SK-N-SH (cell line): ENCODE measurements around the gene RCN1. TPM values are rescaled to one million over a fixed set of nuclear protein-coding genes. Genes with fewer than 3 reads are reported as not detected.

Source experiments
- CTCF ChIA-PET: fragments of 300-600, 350-600 bp; formaldehyde crosslinking; extraction: SDS; loops from one replicate; lab custom pipeline; 2021; lab: Yijun Ruan, JAX
- POLR2A ChIA-PET: fragments of 350-600 bp; sonication (Branson Sonifier 250); formaldehyde crosslinking; extraction: SDS; loops from one replicate; lab custom pipeline; 2020; ENCODE audit warnings: antibody characterized with exemption, inconsistent platforms; lab: Yijun Ruan, JAX
- DNase-seq: peaks from one replicate; pipeline ENCODE4 v3.0.0; 2012
- H2AFZ ChIP-seq: fragments of 200-600 bp; sonication (generic); 2 replicates; pipeline ENCODE4 v1.8.1; 2016; ENCODE audit warnings: antibody characterized with exemption, mild to moderate bottlenecking, low read depth
- H3F3A ChIP-seq: fragments of 200-600 bp; sonication (generic); replicated peaks from 2 replicates; pipeline ENCODE3; 2016; ENCODE audit warnings: antibody characterized with exemption, mild to moderate bottlenecking; ENCODE audit not compliant: insufficient read depth
- H3K27ac ChIP-seq, 2 experiments: fragments of 200-500 bp in 1 of 2; fragments of 200-600 bp in 1 of 2; sonication (Bioruptor generic) in 1 of 2; sonication (generic), shearing (Covaris generic) in 1 of 2; 2 replicates each; pipeline versions ENCODE4 v1.5.1 to v1.6.1; 2014 to 2016; ENCODE audit warnings: low read depth in 2 of 2, inconsistent platforms in 1 of 2, low read length in 1 of 2, mild to moderate bottlenecking in 1 of 2, mixed read lengths in 1 of 2
- H3K27me3 ChIP-seq: fragments of 200-600 bp; sonication (generic), shearing (Covaris generic); 2 replicates; pipeline ENCODE4 v1.6.1; 2016; ENCODE audit warnings: mixed run types; ENCODE audit not compliant: insufficient read depth
- H3K36me3 ChIP-seq, 2 experiments: fragments of 200-500 bp in 1 of 2; fragments of 200-600 bp in 1 of 2; sonication (Bioruptor generic) in 1 of 2; sonication (generic) in 1 of 2; replicated peaks in 1 of 2; 2 replicates each; pipeline versions ENCODE3 to v1.5.1; 2014 to 2016; ENCODE audit warnings: low read length in 1 of 2, mild to moderate bottlenecking in 1 of 2; ENCODE audit not compliant: insufficient read depth in 2 of 2, control insufficient read depth in 1 of 2
- H3K4me1 ChIP-seq, 2 experiments: fragments of 200-500 bp in 1 of 2; fragments of 200-600 bp in 1 of 2; sonication (Bioruptor generic) in 1 of 2; sonication (generic), shearing (Covaris generic) in 1 of 2; 2 replicates each; pipeline versions ENCODE4 v1.5.1 to v1.6.1; 2014 to 2016; ENCODE audit warnings: low read depth in 1 of 2, low read length in 1 of 2, mixed run types in 1 of 2; ENCODE audit not compliant: insufficient read depth in 2 of 2, control insufficient read depth in 1 of 2
- H3K4me2 ChIP-seq: fragments of 200-600 bp; sonication (generic), shearing (Covaris generic); 2 replicates; pipeline ENCODE4 v1.6.1; 2017; ENCODE audit warnings: mixed run types
- H3K4me3 ChIP-seq, 2 experiments: fragments of 200-500 bp in 1 of 2; fragments of 200-600 bp in 1 of 2; sonication (Bioruptor generic) in 1 of 2; sonication (generic), shearing (Covaris generic) in 1 of 2; 2 replicates each; pipeline versions ENCODE4 v1.5.1 to v1.8.1; 2014 to 2016; ENCODE audit warnings: low read depth in 2 of 2, inconsistent platforms in 1 of 2, low read length in 1 of 2, mild to moderate bottlenecking in 1 of 2, mixed read lengths in 1 of 2, moderate library complexity in 1 of 2
- H3K79me2 ChIP-seq: fragments of 200-600 bp; sonication (generic); 2 replicates; pipeline ENCODE4 v1.8.1; 2017; ENCODE audit warnings: mild to moderate bottlenecking; ENCODE audit not compliant: insufficient read depth
- H3K9ac ChIP-seq: fragments of 200-600 bp; sonication (generic); 2 replicates; pipeline ENCODE4 v1.6.1; 2017; ENCODE audit warnings: mixed run types
- H3K9me2 ChIP-seq: fragments of 200-600 bp; sonication (generic); 2 replicates; pipeline ENCODE4 v1.6.1; 2017; ENCODE audit warnings: mixed run types
- H3K9me3 ChIP-seq: fragments of 200-600 bp; sonication (generic); 2 replicates; pipeline ENCODE4 v1.6.1; 2017; ENCODE audit warnings: mixed run types, mild to moderate bottlenecking, moderate library complexity
- H4K20me1 ChIP-seq: fragments of 200-600 bp; sonication (generic); 2 replicates; pipeline ENCODE4 v1.6.1; 2017; ENCODE audit warnings: mild to moderate bottlenecking, mixed run types; ENCODE audit not compliant: insufficient read depth
- EP300 ChIP-seq, 2 experiments: IDR thresholded peaks; 2 replicates each; pipeline versions ENCODE4 v1.4.0 to v1.6.1; 2012; ENCODE audit warnings: borderline replicate concordance in 1 of 2, low read depth in 1 of 2, low read length in 1 of 2
- EZH2phosphoT487 ChIP-seq: fragments of 200-600 bp; sonication (generic); IDR thresholded peaks from 2 replicates; pipeline ENCODE4 v1.6.1; 2017; ENCODE audit warnings: low read depth, mixed run types, mild to moderate bottlenecking, antibody characterized with exemption, moderate library complexity, borderline replicate concordance
- FOXJ3 ChIP-seq: sonication (generic); formaldehyde crosslinking; IDR thresholded peaks from 2 replicates; pipeline ENCODE4 v1.5.1; 2020; ENCODE audit warnings: mild to moderate bottlenecking, missing genetic modification reagents
- FOXM1 ChIP-seq: IDR thresholded peaks from 2 replicates; pipeline ENCODE4 v1.4.0; 2012; ENCODE audit warnings: low read depth, mild to moderate bottlenecking
- GATA2 ChIP-seq: sonication (generic); formaldehyde crosslinking; IDR thresholded peaks from 2 replicates; pipeline ENCODE4 v1.5.0; 2020; ENCODE audit warnings: mild to moderate bottlenecking, missing genetic modification reagents
- MEF2A ChIP-seq: IDR thresholded peaks from 2 replicates; pipeline ENCODE4 v1.4.0; 2012; ENCODE audit warnings: low read depth, borderline replicate concordance
- NRF1 ChIP-seq: IDR thresholded peaks from 2 replicates; pipeline ENCODE4 v1.6.1; 2012; ENCODE audit warnings: low read depth, mild to moderate bottlenecking, low read length
- RAD21 ChIP-seq: IDR thresholded peaks from 2 replicates; pipeline ENCODE4 v1.6.1; 2012; ENCODE audit warnings: mild to moderate bottlenecking, low read length
- RCOR1 ChIP-seq: fragments of 150-350 bp; IDR thresholded peaks from 2 replicates; pipeline ENCODE4 v1.6.1; 2017; ENCODE audit warnings: antibody characterized with exemption, low read length
- RFX5 ChIP-seq: IDR thresholded peaks from 2 replicates; pipeline ENCODE4 v1.6.1; 2012; ENCODE audit warnings: mild to moderate bottlenecking, improper control_type of control experiment, low read length
- TCF12 ChIP-seq: IDR thresholded peaks from 2 replicates; pipeline ENCODE4 v1.4.0; 2012
- TEAD4 ChIP-seq: IDR thresholded peaks from 2 replicates; pipeline ENCODE4 v1.4.0; 2012; ENCODE audit warnings: mild to moderate bottlenecking, borderline replicate concordance; ENCODE audit not compliant: insufficient read depth
- WGBS: methylation state at CpG from one replicate; pipeline ENCODE4 v1.1.6; 2017; ENCODE audit warnings: low lambda C conversion rate; 5-methylcytosine and 5-hydroxymethylcytosine counted together
- polyA plus RNA-seq, 3 experiments: library from polyadenylated mRNA; depleted of rRNA; stranded (reverse); fragments of >200 nt; gene quantifications; 2 replicates each; pipeline ENCODE4 v1.2.3, GENCODE V29; 2012
- TF ChIP-seq, protein P1 (sequence below): IDR thresholded peaks from 2 replicates; pipeline ENCODE4 v1.6.1; 2012; ENCODE audit warnings: mild to moderate bottlenecking, low read depth, low read length, moderate library complexity
- TF ChIP-seq, protein P2 (sequence below): IDR thresholded peaks from 2 replicates; pipeline ENCODE4 v1.4.0; 2012; ENCODE audit warnings: low read depth
- TF ChIP-seq, protein P3 (sequence below): fragments of 150-350 bp; IDR thresholded peaks from 2 replicates; pipeline ENCODE4 v1.6.1; 2016; ENCODE audit warnings: mild to moderate bottlenecking, low read depth, low read length
- TF ChIP-seq, protein P4 (sequence below): fragments of 200-600 bp; sonication (generic); IDR thresholded peaks from 2 replicates; pipeline ENCODE4 v1.6.1; 2017; ENCODE audit warnings: antibody characterized with exemption, mild to moderate bottlenecking, moderate library complexity
- TF ChIP-seq, protein P5 (sequence below): IDR thresholded peaks from 2 replicates; pipeline ENCODE4 v1.4.0; 2012; ENCODE audit warnings: low read depth, borderline replicate concordance

Gene RCN1
- polyA plus RNA-seq, 1 of the 3 experiments (the other 2 are of a cell fraction): 63.3 TPM

DNA sequence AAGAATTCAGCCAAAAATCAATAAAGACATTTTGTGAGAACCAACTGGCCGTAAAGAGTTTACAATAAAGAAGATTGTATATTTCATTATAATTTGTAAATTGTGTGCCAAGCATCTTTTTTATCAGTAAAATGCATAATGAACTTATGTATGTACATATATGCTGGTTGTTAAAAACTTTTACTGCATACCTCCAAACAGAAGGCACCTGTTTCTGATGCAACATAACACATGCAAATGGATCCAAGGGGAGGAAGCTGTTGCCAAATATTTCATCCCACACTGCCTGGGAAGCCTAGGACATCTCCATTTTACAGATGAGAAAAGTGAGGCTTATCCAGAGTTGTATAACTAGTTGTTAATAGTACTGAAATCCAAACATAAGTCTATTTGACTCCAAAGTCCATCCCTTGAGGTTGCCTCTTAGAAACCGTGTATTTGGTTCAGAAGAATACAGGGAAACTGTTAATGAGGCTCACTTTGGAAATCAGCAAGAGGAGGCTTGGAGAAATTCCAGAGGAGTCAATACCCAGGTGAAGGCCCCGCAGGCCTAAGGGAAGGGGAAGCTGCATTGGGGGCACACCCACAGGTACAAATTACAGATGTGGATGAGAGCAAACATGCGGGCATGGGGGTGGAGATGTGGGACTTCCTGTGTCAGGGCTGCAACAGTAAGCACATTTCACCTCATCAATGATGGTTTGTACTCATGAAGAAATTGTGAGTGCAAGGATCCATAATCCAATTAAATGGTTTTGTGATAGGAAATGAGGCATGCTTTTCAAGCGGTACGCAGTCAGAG is 51.1 kb downstream of the RCN1 start:
- Histone ChIP-seq H3K4me3 (no peak overlapping the region), H3K9me3 (no peaks in the 10 kb centered on the region), H3K27ac (no peak overlapping the region), H2AFZ (no peak overlapping the region), H3K9ac (no peak overlapping the region), H3K4me1 (peaks cover 0 to 8% of the 10 kb centered on the region in 2 experiments; a peak in 1 of 4 replicates), H4K20me1 (no peaks in the 10 kb centered on the region), H3K36me3 (no peaks in the 10 kb centered on the region), H3K4me2 (no peak overlapping the region), H3K27me3 (no peaks in the 10 kb centered on the region), H3K9me2 (no peaks in the 10 kb centered on the region), H3K79me2 (no peaks in the 10 kb centered on the region), H3F3A (peaks cover 8% of the 10 kb centered on the region)
- ChIA-PET CTCF (interaction anchor here (0.5 to 0.6 kb wide), 2 partner anchors 35 to 68 kb away, joined by 3 read pairs; no protein-coding TSS in a partner anchor), POLR2A (no interaction called here)
- 27% methylated on average over 6 of the region's 6 CpGs for WGBS
- TF ChIP-seq, protein P1, sequence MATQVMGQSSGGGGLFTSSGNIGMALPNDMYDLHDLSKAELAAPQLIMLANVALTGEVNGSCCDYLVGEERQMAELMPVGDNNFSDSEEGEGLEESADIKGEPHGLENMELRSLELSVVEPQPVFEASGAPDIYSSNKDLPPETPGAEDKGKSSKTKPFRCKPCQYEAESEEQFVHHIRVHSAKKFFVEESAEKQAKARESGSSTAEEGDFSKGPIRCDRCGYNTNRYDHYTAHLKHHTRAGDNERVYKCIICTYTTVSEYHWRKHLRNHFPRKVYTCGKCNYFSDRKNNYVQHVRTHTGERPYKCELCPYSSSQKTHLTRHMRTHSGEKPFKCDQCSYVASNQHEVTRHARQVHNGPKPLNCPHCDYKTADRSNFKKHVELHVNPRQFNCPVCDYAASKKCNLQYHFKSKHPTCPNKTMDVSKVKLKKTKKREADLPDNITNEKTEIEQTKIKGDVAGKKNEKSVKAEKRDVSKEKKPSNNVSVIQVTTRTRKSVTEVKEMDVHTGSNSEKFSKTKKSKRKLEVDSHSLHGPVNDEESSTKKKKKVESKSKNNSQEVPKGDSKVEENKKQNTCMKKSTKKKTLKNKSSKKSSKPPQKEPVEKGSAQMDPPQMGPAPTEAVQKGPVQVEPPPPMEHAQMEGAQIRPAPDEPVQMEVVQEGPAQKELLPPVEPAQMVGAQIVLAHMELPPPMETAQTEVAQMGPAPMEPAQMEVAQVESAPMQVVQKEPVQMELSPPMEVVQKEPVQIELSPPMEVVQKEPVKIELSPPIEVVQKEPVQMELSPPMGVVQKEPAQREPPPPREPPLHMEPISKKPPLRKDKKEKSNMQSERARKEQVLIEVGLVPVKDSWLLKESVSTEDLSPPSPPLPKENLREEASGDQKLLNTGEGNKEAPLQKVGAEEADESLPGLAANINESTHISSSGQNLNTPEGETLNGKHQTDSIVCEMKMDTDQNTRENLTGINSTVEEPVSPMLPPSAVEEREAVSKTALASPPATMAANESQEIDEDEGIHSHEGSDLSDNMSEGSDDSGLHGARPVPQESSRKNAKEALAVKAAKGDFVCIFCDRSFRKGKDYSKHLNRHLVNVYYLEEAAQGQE: no peak
- no peak for TF ChIP-seq RAD21
- no peak for TF ChIP-seq TCF12
- no peak for TF ChIP-seq MEF2A
- TF ChIP-seq NRF1: no peak
- TF ChIP-seq RFX5: no peak
- no peak for DNase-seq

DNA sequence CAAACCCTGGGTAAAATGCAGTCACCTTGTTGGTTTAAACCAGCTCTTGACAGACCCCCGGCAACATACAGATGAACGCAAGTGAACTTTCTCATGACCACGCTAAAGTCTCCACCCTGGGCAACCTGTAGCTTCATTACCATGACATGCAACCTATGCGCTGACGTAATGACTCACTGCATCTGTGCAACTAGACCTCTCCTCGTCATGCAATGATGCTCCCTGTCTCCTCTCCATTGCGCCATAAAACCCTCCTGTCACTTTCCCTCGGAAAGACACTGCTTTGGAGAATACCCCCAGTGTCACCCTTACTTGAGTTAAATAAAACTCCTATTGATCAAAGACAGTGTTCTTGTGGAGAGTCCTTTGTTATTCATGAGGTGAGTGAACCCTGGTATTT is 52.5 kb downstream of the RCN1 start:
- WGBS: 60% methylated on average over 8 of the region's 8 CpGs
- Histone ChIP-seq H3K9me2 (no peaks in the 10 kb centered on the region), H3K27ac (no peak overlapping the region), H3K4me1 (no peaks in the 10 kb centered on the region; a peak in 1 of 4 replicates), H3K9ac (no peak overlapping the region), H3K27me3 (no peaks in the 10 kb centered on the region), H3K36me3 (no peaks in the 10 kb centered on the region), H3F3A (no peaks in the 10 kb centered on the region), H3K4me2 (no peak overlapping the region), H3K9me3 (no peaks in the 10 kb centered on the region), H3K79me2 (no peaks in the 10 kb centered on the region), H2AFZ (no peak overlapping the region), H3K4me3 (no peak overlapping the region), H4K20me1 (no peaks in the 10 kb centered on the region)
- CTCF ChIA-PET: no interaction called here
- DNase-seq: no peak
- POLR2A ChIA-PET: no interaction called here
- TF ChIP-seq, protein P2, sequence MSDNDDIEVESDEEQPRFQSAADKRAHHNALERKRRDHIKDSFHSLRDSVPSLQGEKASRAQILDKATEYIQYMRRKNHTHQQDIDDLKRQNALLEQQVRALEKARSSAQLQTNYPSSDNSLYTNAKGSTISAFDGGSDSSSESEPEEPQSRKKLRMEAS: no peak
- TF ChIP-seq RCOR1 (no peak), GATA2 (CRISPR knock-in tag) (no peak), EZH2phosphoT487 (no peak), TEAD4 (no peak), FOXM1 (no peak), EP300 (IDR thresholded peaks at IDR 0.05; ENCODE audit: borderline replicate concordance in 1 of 2, low read depth in 1 of 2, low read length in 1 of 2) (no peak), FOXJ3 (no peak)
- TF ChIP-seq, protein P3, sequence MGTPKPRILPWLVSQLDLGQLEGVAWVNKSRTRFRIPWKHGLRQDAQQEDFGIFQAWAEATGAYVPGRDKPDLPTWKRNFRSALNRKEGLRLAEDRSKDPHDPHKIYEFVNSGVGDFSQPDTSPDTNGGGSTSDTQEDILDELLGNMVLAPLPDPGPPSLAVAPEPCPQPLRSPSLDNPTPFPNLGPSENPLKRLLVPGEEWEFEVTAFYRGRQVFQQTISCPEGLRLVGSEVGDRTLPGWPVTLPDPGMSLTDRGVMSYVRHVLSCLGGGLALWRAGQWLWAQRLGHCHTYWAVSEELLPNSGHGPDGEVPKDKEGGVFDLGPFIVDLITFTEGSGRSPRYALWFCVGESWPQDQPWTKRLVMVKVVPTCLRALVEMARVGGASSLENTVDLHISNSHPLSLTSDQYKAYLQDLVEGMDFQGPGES: no peak
- TF ChIP-seq, protein P4, sequence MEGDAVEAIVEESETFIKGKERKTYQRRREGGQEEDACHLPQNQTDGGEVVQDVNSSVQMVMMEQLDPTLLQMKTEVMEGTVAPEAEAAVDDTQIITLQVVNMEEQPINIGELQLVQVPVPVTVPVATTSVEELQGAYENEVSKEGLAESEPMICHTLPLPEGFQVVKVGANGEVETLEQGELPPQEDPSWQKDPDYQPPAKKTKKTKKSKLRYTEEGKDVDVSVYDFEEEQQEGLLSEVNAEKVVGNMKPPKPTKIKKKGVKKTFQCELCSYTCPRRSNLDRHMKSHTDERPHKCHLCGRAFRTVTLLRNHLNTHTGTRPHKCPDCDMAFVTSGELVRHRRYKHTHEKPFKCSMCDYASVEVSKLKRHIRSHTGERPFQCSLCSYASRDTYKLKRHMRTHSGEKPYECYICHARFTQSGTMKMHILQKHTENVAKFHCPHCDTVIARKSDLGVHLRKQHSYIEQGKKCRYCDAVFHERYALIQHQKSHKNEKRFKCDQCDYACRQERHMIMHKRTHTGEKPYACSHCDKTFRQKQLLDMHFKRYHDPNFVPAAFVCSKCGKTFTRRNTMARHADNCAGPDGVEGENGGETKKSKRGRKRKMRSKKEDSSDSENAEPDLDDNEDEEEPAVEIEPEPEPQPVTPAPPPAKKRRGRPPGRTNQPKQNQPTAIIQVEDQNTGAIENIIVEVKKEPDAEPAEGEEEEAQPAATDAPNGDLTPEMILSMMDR: no peak
- TF ChIP-seq, protein P5, sequence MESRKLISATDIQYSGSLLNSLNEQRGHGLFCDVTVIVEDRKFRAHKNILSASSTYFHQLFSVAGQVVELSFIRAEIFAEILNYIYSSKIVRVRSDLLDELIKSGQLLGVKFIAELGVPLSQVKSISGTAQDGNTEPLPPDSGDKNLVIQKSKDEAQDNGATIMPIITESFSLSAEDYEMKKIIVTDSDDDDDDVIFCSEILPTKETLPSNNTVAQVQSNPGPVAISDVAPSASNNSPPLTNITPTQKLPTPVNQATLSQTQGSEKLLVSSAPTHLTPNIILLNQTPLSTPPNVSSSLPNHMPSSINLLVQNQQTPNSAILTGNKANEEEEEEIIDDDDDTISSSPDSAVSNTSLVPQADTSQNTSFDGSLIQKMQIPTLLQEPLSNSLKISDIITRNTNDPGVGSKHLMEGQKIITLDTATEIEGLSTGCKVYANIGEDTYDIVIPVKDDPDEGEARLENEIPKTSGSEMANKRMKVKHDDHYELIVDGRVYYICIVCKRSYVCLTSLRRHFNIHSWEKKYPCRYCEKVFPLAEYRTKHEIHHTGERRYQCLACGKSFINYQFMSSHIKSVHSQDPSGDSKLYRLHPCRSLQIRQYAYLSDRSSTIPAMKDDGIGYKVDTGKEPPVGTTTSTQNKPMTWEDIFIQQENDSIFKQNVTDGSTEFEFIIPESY: no peak
